Measurements from ENCODE around the gene CYB5R2.

Gene CYB5R2

GRCh38 chr11:7651700-7652099 is 21.6 kb downstream of the CYB5R2 start:
- no peak overlapping the region for H2BK120ac ChIP-seq (ENCODE audit: low read depth, low read length)
- H3K56ac ChIP-seq (ENCODE audit: low read length) = no peak overlapping the region
- H3K23ac ChIP-seq (ENCODE audit: low read length) = no peak overlapping the region
- no peak overlapping the region for H3K9ac ChIP-seq (ENCODE audit: low read length)
- H4K8ac ChIP-seq (ENCODE audit: low read depth, low read length) = no peak overlapping the region
- no peak for DNase-seq
- H3K27ac ChIP-seq (ENCODE audit: low read depth, low read length) = no peak overlapping the region
- no peak overlapping the region for H3K4me3 ChIP-seq (ENCODE audit: low read length)
- no peak overlapping the region for H2BK5ac ChIP-seq (ENCODE audit: low read length)
- H3K27me3 ChIP-seq (ENCODE audit: insufficient read depth, low read length, poor library complexity) = no peaks in the 10 kb centered on the region
- H3K79me1 ChIP-seq (ENCODE audit: low read length) = no peaks in the 10 kb centered on the region
- no peak overlapping the region for H2BK15ac ChIP-seq (replicated peaks; ENCODE audit: low read depth)
- H3K4me1 ChIP-seq (ENCODE audit: control insufficient read depth, low read depth, low read length) = no peaks in the 10 kb centered on the region
- H3K18ac ChIP-seq (ENCODE audit: low read length) = no peak overlapping the region
- H2AK5ac ChIP-seq (ENCODE audit: low read length) = no peak overlapping the region
- no peak overlapping the region for H4K5ac ChIP-seq (ENCODE audit: low read length)
- no CpG with 5 or more reads among the region's 9 CpGs for WGBS (ENCODE audit: extremely low coverage, insufficient coverage, low lambda C conversion rate)
- H3K4me2 ChIP-seq (ENCODE audit: low read length) = no peak overlapping the region
- H3K4ac ChIP-seq (ENCODE audit: low read depth, low read length) = no peak overlapping the region
- H3K79me2 ChIP-seq (ENCODE audit: control insufficient read depth, insufficient read depth, low read length) = no peaks in the 10 kb centered on the region
- H3K36me3 ChIP-seq (ENCODE audit: control insufficient read depth, insufficient read depth, low read length) = peaks cover 4% of the 10 kb centered on the region

GRCh38 chr11:7651140-7651551 is 22.2 kb downstream of the CYB5R2 start:
- H3K79me1 ChIP-seq (ENCODE audit: low read length) = no peaks in the 10 kb centered on the region
- H3K27ac ChIP-seq (ENCODE audit: low read depth, low read length) = no peak overlapping the region
- no peaks in the 10 kb centered on the region for H3K27me3 ChIP-seq (ENCODE audit: insufficient read depth, low read length, poor library complexity)
- H2BK120ac ChIP-seq (ENCODE audit: low read depth, low read length) = no peak overlapping the region
- no peak overlapping the region for H4K8ac ChIP-seq (ENCODE audit: low read depth, low read length)
- peaks cover 4% of the 10 kb centered on the region for H3K36me3 ChIP-seq (ENCODE audit: control insufficient read depth, insufficient read depth, low read length)
- no CpG with 5 or more reads among the region's 5 CpGs for WGBS (ENCODE audit: extremely low coverage, insufficient coverage, low lambda C conversion rate)
- no peak overlapping the region for H3K18ac ChIP-seq (ENCODE audit: low read length)
- no peaks in the 10 kb centered on the region for H3K4me1 ChIP-seq (ENCODE audit: control insufficient read depth, low read depth, low read length)
- no peak overlapping the region for H3K56ac ChIP-seq (ENCODE audit: low read length)
- H3K9ac ChIP-seq (ENCODE audit: low read length) = no peak overlapping the region
- no peak overlapping the region for H2BK5ac ChIP-seq (ENCODE audit: low read length)
- H3K4ac ChIP-seq (ENCODE audit: low read depth, low read length) = no peak overlapping the region
- H3K4me3 ChIP-seq (ENCODE audit: low read length) = no peak overlapping the region
- H3K23ac ChIP-seq (ENCODE audit: low read length) = no peak overlapping the region
- no peak overlapping the region for H3K4me2 ChIP-seq (ENCODE audit: low read length)
- H2AK5ac ChIP-seq (ENCODE audit: low read length) = no peak overlapping the region
- DNase-seq = no peak
- no peaks in the 10 kb centered on the region for H3K79me2 ChIP-seq (ENCODE audit: control insufficient read depth, insufficient read depth, low read length)
- no peak overlapping the region for H4K5ac ChIP-seq (ENCODE audit: low read length)
- H2BK15ac ChIP-seq (replicated peaks; ENCODE audit: low read depth) = no peak overlapping the region

DNA sequence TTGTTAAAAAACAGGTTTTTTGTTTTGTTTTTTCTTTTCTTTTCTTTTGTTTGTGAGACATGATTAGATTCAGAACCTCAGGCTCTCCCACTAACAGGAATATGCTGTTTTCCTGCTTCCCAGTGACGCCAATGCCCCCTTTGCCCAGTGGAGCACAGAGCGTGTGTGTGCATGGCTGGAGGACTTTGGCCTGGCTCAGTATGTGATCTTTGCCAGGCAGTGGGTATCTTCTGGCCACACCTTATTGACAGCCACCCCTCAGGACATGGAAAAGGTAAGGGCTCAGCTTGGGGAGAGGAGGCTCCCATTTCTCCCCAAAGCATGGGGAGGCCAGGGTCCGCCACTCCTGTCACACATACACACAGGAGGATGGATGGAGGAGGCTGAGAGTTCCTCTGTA is 25.0 kb downstream of the CYB5R2 start:
- no CpG with 5 or more reads among the region's 3 CpGs for WGBS (ENCODE audit: extremely low coverage, insufficient coverage, low lambda C conversion rate)
- no peaks in the 10 kb centered on the region for H3K4me1 ChIP-seq (ENCODE audit: control insufficient read depth, low read depth, low read length)
- no peaks in the 10 kb centered on the region for H3K79me1 ChIP-seq (ENCODE audit: low read length)
- no peak overlapping the region for H2AK5ac ChIP-seq (ENCODE audit: low read length)
- H2BK120ac ChIP-seq (ENCODE audit: low read depth, low read length) = no peak overlapping the region
- no peak overlapping the region for H4K8ac ChIP-seq (ENCODE audit: low read depth, low read length)
- H3K18ac ChIP-seq (ENCODE audit: low read length) = no peak overlapping the region
- peaks cover 3% of the 10 kb centered on the region for H3K36me3 ChIP-seq (ENCODE audit: control insufficient read depth, insufficient read depth, low read length)
- no peak overlapping the region for H3K27ac ChIP-seq (ENCODE audit: low read depth, low read length)
- no peak overlapping the region for H3K4ac ChIP-seq (ENCODE audit: low read depth, low read length)
- DNase-seq = no peak
- H3K27me3 ChIP-seq (ENCODE audit: insufficient read depth, low read length, poor library complexity) = no peaks in the 10 kb centered on the region
- H4K5ac ChIP-seq (ENCODE audit: low read length) = no peak overlapping the region
- H2BK5ac ChIP-seq (ENCODE audit: low read length) = no peak overlapping the region
- no peak overlapping the region for H3K4me3 ChIP-seq (ENCODE audit: low read length)
- no peak overlapping the region for H3K56ac ChIP-seq (ENCODE audit: low read length)
- no peak overlapping the region for H3K9ac ChIP-seq (ENCODE audit: low read length)
- no peaks in the 10 kb centered on the region for H3K79me2 ChIP-seq (ENCODE audit: control insufficient read depth, insufficient read depth, low read length)
- no peak overlapping the region for H3K23ac ChIP-seq (ENCODE audit: low read length)
- H3K4me2 ChIP-seq (ENCODE audit: low read length) = no peak overlapping the region
- no peak overlapping the region for H2BK15ac ChIP-seq (replicated peaks; ENCODE audit: low read depth)

DNA sequence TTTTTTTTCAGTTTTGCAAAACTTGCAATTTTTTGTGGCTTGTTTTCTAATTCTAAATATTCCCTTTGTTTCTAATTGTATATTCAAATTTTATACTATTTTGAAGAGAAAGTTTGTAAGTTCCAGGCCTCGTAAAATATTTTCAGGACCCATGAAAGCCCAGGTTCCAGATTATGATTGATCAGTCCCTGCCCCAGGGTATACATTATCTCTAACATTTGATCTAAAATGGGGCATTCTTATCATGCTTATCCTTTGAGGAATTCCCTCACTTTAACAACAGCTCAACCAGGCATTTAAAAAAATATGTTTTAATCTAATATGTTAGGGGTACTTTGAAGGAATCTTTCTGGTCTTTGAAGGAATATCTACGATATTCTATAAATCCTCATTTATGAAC is 26.4 kb downstream of the CYB5R2 start:
- Histone ChIP-seq H4K8ac (ENCODE audit: low read depth, low read length) (no peak overlapping the region), H3K56ac (ENCODE audit: low read length) (no peak overlapping the region), H3K4me2 (ENCODE audit: low read length) (no peak overlapping the region), H3K4me3 (ENCODE audit: low read length) (no peak overlapping the region), H2AK5ac (ENCODE audit: low read length) (no peak overlapping the region), H2BK5ac (ENCODE audit: low read length) (no peak overlapping the region), H3K36me3 (ENCODE audit: control insufficient read depth, insufficient read depth, low read length) (peaks cover 2% of the 10 kb centered on the region), H3K27me3 (ENCODE audit: insufficient read depth, low read length, poor library complexity) (no peaks in the 10 kb centered on the region), H3K79me1 (ENCODE audit: low read length) (no peaks in the 10 kb centered on the region), H4K5ac (ENCODE audit: low read length) (no peak overlapping the region), H3K18ac (ENCODE audit: low read length) (no peak overlapping the region), H3K23ac (ENCODE audit: low read length) (no peak overlapping the region), H3K4me1 (ENCODE audit: control insufficient read depth, low read depth, low read length) (no peaks in the 10 kb centered on the region), H3K9ac (ENCODE audit: low read length) (no peak overlapping the region), H2BK15ac (replicated peaks; ENCODE audit: low read depth) (no peak overlapping the region), H3K4ac (ENCODE audit: low read depth, low read length) (no peak overlapping the region), H3K79me2 (ENCODE audit: control insufficient read depth, insufficient read depth, low read length) (no peaks in the 10 kb centered on the region), H2BK120ac (ENCODE audit: low read depth, low read length) (no peak overlapping the region), H3K27ac (ENCODE audit: low read depth, low read length) (no peak overlapping the region)
- peak; percentile 37 for DNase-seq
- no CpG with 5 or more reads among the region's 2 CpGs for WGBS (ENCODE audit: extremely low coverage, insufficient coverage, low lambda C conversion rate)

GRCh38 chr11:7645206-7645605 is 28.1 kb downstream of the CYB5R2 start:
- Histone ChIP-seq H2BK120ac (ENCODE audit: low read depth, low read length) (no peak overlapping the region), H3K79me2 (ENCODE audit: control insufficient read depth, insufficient read depth, low read length) (no peaks in the 10 kb centered on the region), H3K4me2 (ENCODE audit: low read length) (no peak overlapping the region), H3K4me1 (ENCODE audit: control insufficient read depth, low read depth, low read length) (no peaks in the 10 kb centered on the region), H3K56ac (ENCODE audit: low read length) (no peak overlapping the region), H3K36me3 (ENCODE audit: control insufficient read depth, insufficient read depth, low read length) (peaks cover 2% of the 10 kb centered on the region), H4K5ac (ENCODE audit: low read length) (no peak overlapping the region), H2AK5ac (ENCODE audit: low read length) (no peak overlapping the region), H4K8ac (ENCODE audit: low read depth, low read length) (no peak overlapping the region), H2BK15ac (replicated peaks; ENCODE audit: low read depth) (no peak overlapping the region), H3K18ac (ENCODE audit: low read length) (no peak overlapping the region), H3K79me1 (ENCODE audit: low read length) (no peaks in the 10 kb centered on the region), H3K27me3 (ENCODE audit: insufficient read depth, low read length, poor library complexity) (no peaks in the 10 kb centered on the region), H3K23ac (ENCODE audit: low read length) (no peak overlapping the region), H2BK5ac (ENCODE audit: low read length) (no peak overlapping the region), H3K4ac (ENCODE audit: low read depth, low read length) (no peak overlapping the region), H3K27ac (ENCODE audit: low read depth, low read length) (no peak overlapping the region), H3K4me3 (ENCODE audit: low read length) (no peak overlapping the region), H3K9ac (ENCODE audit: low read length) (no peak overlapping the region)
- no CpG with 5 or more reads among the region's 3 CpGs for WGBS (ENCODE audit: extremely low coverage, insufficient coverage, low lambda C conversion rate)
- DNase-seq = no peak

DNA sequence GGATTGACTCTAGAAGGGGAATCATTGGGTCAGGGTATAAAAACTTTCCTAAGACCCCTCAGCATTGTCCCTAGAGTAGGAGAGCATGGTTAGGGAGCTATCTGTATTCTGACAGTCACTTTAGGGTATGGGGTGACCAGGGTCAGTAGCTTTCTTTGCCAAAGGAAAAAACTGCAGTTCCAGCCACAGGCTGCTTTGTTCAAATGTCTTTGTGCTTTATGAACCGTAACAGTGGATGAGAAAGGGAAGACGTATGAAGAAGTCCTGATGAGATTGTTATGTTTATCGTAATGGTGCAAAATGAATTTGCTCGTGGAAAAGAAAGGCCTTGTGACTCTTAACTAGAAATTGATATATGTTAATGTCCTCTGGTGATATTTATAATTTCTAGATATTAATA is 30.0 kb downstream of the CYB5R2 start:
- 100% methylated on average over 4 of the region's 4 CpGs for WGBS (ENCODE audit: extremely low coverage, insufficient coverage, low lambda C conversion rate)
- H3K4me2 ChIP-seq (ENCODE audit: low read length) = no peak overlapping the region

More for the DNA sequence above, 30.0 kb downstream of the CYB5R2 start:
- Histone ChIP-seq H3K27me3 (ENCODE audit: insufficient read depth, low read length, poor library complexity) (no peaks in the 10 kb centered on the region), H3K23ac (ENCODE audit: low read length) (no peak overlapping the region), H3K27ac (ENCODE audit: low read depth, low read length) (no peak overlapping the region), H3K4ac (ENCODE audit: low read depth, low read length) (no peak overlapping the region), H3K79me2 (ENCODE audit: control insufficient read depth, insufficient read depth, low read length) (no peaks in the 10 kb centered on the region), H2AK5ac (ENCODE audit: low read length) (no peak overlapping the region), H4K5ac (ENCODE audit: low read length) (no peak overlapping the region), H3K4me1 (ENCODE audit: control insufficient read depth, low read depth, low read length) (no peaks in the 10 kb centered on the region), H4K8ac (ENCODE audit: low read depth, low read length) (no peak overlapping the region), H2BK120ac (ENCODE audit: low read depth, low read length) (no peak overlapping the region), H3K79me1 (ENCODE audit: low read length) (no peaks in the 10 kb centered on the region), H3K9ac (ENCODE audit: low read length) (no peak overlapping the region), H2BK15ac (replicated peaks; ENCODE audit: low read depth) (no peak overlapping the region), H3K4me3 (ENCODE audit: low read length) (no peak overlapping the region), H2BK5ac (ENCODE audit: low read length) (no peak overlapping the region), H3K36me3 (ENCODE audit: control insufficient read depth, insufficient read depth, low read length) (no peaks in the 10 kb centered on the region), H3K56ac (ENCODE audit: low read length) (no peak overlapping the region), H3K18ac (ENCODE audit: low read length) (no peak overlapping the region)
- no peak for DNase-seq

Data from mesendoderm (in vitro differentiated cells).